ENCODE measurements around the gene SRP72. TPM values are rescaled to one million over a fixed set of nuclear protein-coding genes. Genes with fewer than 3 reads are reported as not detected.

Gene SRP72
- total and polyA plus RNA-seq, 2 donors (not counting 3 experiments of a cell fraction or from before 2014, with no cell fraction given), result 65.7 to 132 TPM

- H3K4me3 ChIP-seq (replicated peaks in 1 of 3; ENCODE audit: insufficient read depth in 1 of 3, low read depth in 1 of 3, low read length in 3 of 3), result no peak overlapping the region
- no peaks in the 10 kb centered on the region for H4K20me1 ChIP-seq (replicated peaks; ENCODE audit: control insufficient read depth, extremely low read depth, insufficient read depth, low read length)
- H3K4me1 ChIP-seq (ENCODE audit: control insufficient read depth, extremely low read depth, insufficient read depth, low read length), result peaks cover 6% of the 10 kb centered on the region
- intact Hi-C loops (cut with micrococcal nuclease), result no loop called here
- FAIRE-seq (no peak), DNase-seq (ENCODE audit: low read depth, low spot score) (no peak)
- CTCF ChIA-PET, result no interaction called here
- dilution Hi-C loops (cut with MboI; ENCODE audit: extremely low pct_ligation_motif_present, low sequenced_read_pairs), result no loop called here
- POLR2A ChIA-PET, result no interaction called here
- TF ChIP-seq JUN (IDR thresholded peaks at IDR 0.05; ENCODE audit: borderline replicate concordance, insufficient read depth, insufficient read length, low read depth) (no peak), POLR2AphosphoS5 (IDR thresholded peaks at IDR 0.05; ENCODE audit: insufficient read depth, low read depth, low read length) (no peak), MAX (IDR thresholded peaks at IDR 0.05; ENCODE audit: insufficient read depth, insufficient read length) (no peak), POLR2A (IDR thresholded peaks at IDR 0.05; ENCODE audit: low read depth, low read length) (no peak), GATA2 (IDR thresholded peaks at IDR 0.05; ENCODE audit: insufficient read depth, insufficient read length, low read depth, low read length) (no peak)
- BruUV-seq (replicated peaks), result no TSS peak
- peaks cover 6% of the 10 kb centered on the region for H3K9me1 ChIP-seq (replicated peaks; ENCODE audit: control insufficient read depth, extremely low read depth, insufficient read depth, low read length)
- H3K9ac ChIP-seq (replicated peaks; ENCODE audit: extremely low read depth, insufficient read depth, low read length), result no peak overlapping the region
- H3K4me2 ChIP-seq (ENCODE audit: insufficient read depth, low read length), result no peak overlapping the region
- no peaks in the 10 kb centered on the region for H3K36me3 ChIP-seq (ENCODE audit: control insufficient read depth in 2 of 2, extremely low read depth in 1 of 2, insufficient read depth in 2 of 2, low read length in 2 of 2)
- H3K27ac ChIP-seq (ENCODE audit: insufficient read depth, low read depth, low read length), result no peak overlapping the region
- no peaks in the 10 kb centered on the region for H3K9me3 ChIP-seq (replicated peaks; ENCODE audit: control insufficient read depth, insufficient read depth, low read length)
- H2AFZ ChIP-seq (ENCODE audit: low read depth, low read length), result no peak overlapping the region
- no peaks in the 10 kb centered on the region for H3K27me3 ChIP-seq (ENCODE audit: control insufficient read depth in 2 of 2, insufficient read depth in 2 of 2, low read length in 2 of 2)
- peaks cover 92% of the 10 kb centered on the region for H3K79me2 ChIP-seq (ENCODE audit: control insufficient read depth, insufficient read depth, low read length)
These were observed 40.2 kb upstream of the SRP72 start for GRCh38 chr4:56427179-56427578.

GRCh38 chr4:56430203-56430602 is 37.2 kb upstream of the SRP72 start:
- no peak overlapping the region for H3K9ac ChIP-seq (replicated peaks; ENCODE audit: extremely low read depth, insufficient read depth, low read length)
- peaks cover 16% of the 10 kb centered on the region for H3K4me1 ChIP-seq (ENCODE audit: control insufficient read depth, extremely low read depth, insufficient read depth, low read length)
- H4K20me1 ChIP-seq (replicated peaks; ENCODE audit: control insufficient read depth, extremely low read depth, insufficient read depth, low read length), result no peaks in the 10 kb centered on the region
- no TSS peak for BruUV-seq (replicated peaks)
- no peak overlapping the region for H2AFZ ChIP-seq (ENCODE audit: low read depth, low read length)
- H3K4me3 ChIP-seq (replicated peaks in 1 of 3; ENCODE audit: insufficient read depth in 1 of 3, low read depth in 1 of 3, low read length in 3 of 3), result no peak overlapping the region
- H3K4me2 ChIP-seq (ENCODE audit: insufficient read depth, low read length), result no peak overlapping the region
- no peak for FAIRE-seq
- no peak for DNase-seq (ENCODE audit: low read depth, low spot score)
- H3K27ac ChIP-seq (ENCODE audit: insufficient read depth, low read depth, low read length), result no peak overlapping the region
- TF ChIP-seq CTCF (IDR thresholded peaks at IDR 0.05; ENCODE audit: extremely low read depth in 1 of 2, insufficient read depth in 1 of 2, low read depth in 1 of 2, low read length in 2 of 2) (no peak), MYC (IDR thresholded peaks at IDR 0.05; ENCODE audit: low read depth, low read length) (no peak), MAX (IDR thresholded peaks at IDR 0.05; ENCODE audit: insufficient read depth, insufficient read length) (no peak), POLR2AphosphoS5 (IDR thresholded peaks at IDR 0.05; ENCODE audit: insufficient read depth, low read depth, low read length) (no peak), FOS (IDR thresholded peaks at IDR 0.05; ENCODE audit: borderline replicate concordance, insufficient read depth, low read length) (no peak), GATA2 (IDR thresholded peaks at IDR 0.05; ENCODE audit: insufficient read depth, insufficient read length, low read depth, low read length) (no peak), POLR2A (IDR thresholded peaks at IDR 0.05; ENCODE audit: low read depth, low read length) (no peak), EZH2 (IDR thresholded peaks at IDR 0.05; ENCODE audit: borderline replicate concordance, low read depth, low read length, severe bottlenecking) (no peak), JUN (IDR thresholded peaks at IDR 0.05; ENCODE audit: borderline replicate concordance, insufficient read depth, insufficient read length, low read depth) (no peak)
- intact Hi-C loops (cut with micrococcal nuclease), result loop anchor here (10.0 kb wide), 1 partner anchor 485 kb away; the partner anchor contains the start of gene CEP135
- peaks cover 94% of the 10 kb centered on the region for H3K79me2 ChIP-seq (ENCODE audit: control insufficient read depth, insufficient read depth, low read length)
- dilution Hi-C loops (cut with MboI; ENCODE audit: extremely low pct_ligation_motif_present, low sequenced_read_pairs), result no loop called here
- peaks cover 6% of the 10 kb centered on the region for H3K9me1 ChIP-seq (replicated peaks; ENCODE audit: control insufficient read depth, extremely low read depth, insufficient read depth, low read length)
- ChIA-PET POLR2A (no interaction called here), CTCF (interaction anchor here (1.1 kb wide), 1 partner anchor 19 kb away, joined by 3 read pairs; no protein-coding TSS in a partner anchor)
- no peaks in the 10 kb centered on the region for H3K9me3 ChIP-seq (replicated peaks; ENCODE audit: control insufficient read depth, insufficient read depth, low read length)
- no peaks in the 10 kb centered on the region for H3K27me3 ChIP-seq (ENCODE audit: control insufficient read depth in 2 of 2, insufficient read depth in 2 of 2, low read length in 2 of 2)
- H3K36me3 ChIP-seq (ENCODE audit: control insufficient read depth in 2 of 2, extremely low read depth in 1 of 2, insufficient read depth in 2 of 2, low read length in 2 of 2), result no peaks in the 10 kb centered on the region

All from endothelial cell of umbilical vein (primary cell).